PC-3 (cell line): ENCODE results near the gene DPYSL3. TPM values are rescaled to one million over a fixed set of nuclear protein-coding genes. Genes with fewer than 3 reads are reported as not detected.

Experiments used
- ATAC-seq: fragments of 200-7000 bp; cut with Tn5 transposase; 2 replicates; pipeline ENCODE4 v1.9.1; 2020; ENCODE audit warnings: mild to moderate bottlenecking, moderate library complexity
- BruUV-seq: library from RNA; stranded (reverse); fragments of 400-500 nt; replicated peaks from 2 replicates; lab custom pipeline; 2021; lab: Mats Ljungman, UMichigan
- CTCF ChIA-PET: fragments of 300-600 bp; sonication (Branson Sonifier 250); formaldehyde crosslinking; loops from one replicate; lab custom pipeline; 2022; ENCODE audit warnings: antibody characterized with exemption; lab: Charles Lee
- POLR2A ChIA-PET: fragments of 300-600 bp; sonication (Branson Sonifier 250); formaldehyde crosslinking; loops from one replicate; lab custom pipeline; 2022; ENCODE audit warnings: antibody characterized with exemption; ENCODE audit not compliant: unreplicated experiment; lab: Charles Lee
- DNase-seq: peaks from one replicate; pipeline ENCODE4 v3.0.0-alpha.2; 2015
- H2AFZ ChIP-seq: fragments of 300-600 bp; sonication (generic); 2 replicates; pipeline ENCODE4 v1.6.0; 2016; ENCODE audit warnings: antibody characterized with exemption, low read length
- H3F3A ChIP-seq: fragments of 300-600 bp; sonication (generic); one replicate; pipeline ENCODE4 v1.6.0; 2017; ENCODE audit warnings: antibody characterized with exemption, low read length, control low read depth, mild to moderate bottlenecking; ENCODE audit not compliant: unreplicated experiment
- H3K27ac ChIP-seq: fragments of 300-600 bp; sonication (generic); 2 replicates; pipeline ENCODE4 v1.5.1; 2016; ENCODE audit warnings: mild to moderate bottlenecking, low read length
- H3K27me3 ChIP-seq: fragments of 300-600 bp; sonication (generic); 2 replicates; pipeline ENCODE4 v1.6.1; 2016; ENCODE audit warnings: low read length, mixed read lengths
- H3K36me3 ChIP-seq: fragments of 300-600 bp; sonication (generic); 2 replicates; pipeline ENCODE4 v1.6.1; 2016; ENCODE audit warnings: low read depth, mixed run types, low read length, mixed read lengths
- H3K4me1 ChIP-seq: fragments of 300-600 bp; sonication (generic); 2 replicates; pipeline ENCODE4 v1.5.1; 2016; ENCODE audit warnings: low read length; ENCODE audit not compliant: insufficient read depth
- H3K4me2 ChIP-seq: fragments of 300-600 bp; sonication (generic); 2 replicates; pipeline ENCODE4 v1.6.0; 2016; ENCODE audit warnings: low read length
- H3K4me3 ChIP-seq: fragments of 300-600 bp; sonication (generic); 2 replicates; pipeline ENCODE4 v1.5.1; 2016; ENCODE audit warnings: mild to moderate bottlenecking, low read length, mixed read lengths
- H3K79me2 ChIP-seq: fragments of 300-600 bp; sonication (generic); 2 replicates; pipeline ENCODE4 v1.6.1; 2017; ENCODE audit warnings: low read length, mixed read lengths
- H3K9ac ChIP-seq: fragments of 300-600 bp; sonication (generic); 2 replicates; pipeline ENCODE4 v1.6.0; 2016; ENCODE audit warnings: mild to moderate bottlenecking, low read length
- H3K9me2 ChIP-seq: fragments of 300-600 bp; sonication (generic); replicated peaks from 2 replicates; pipeline ENCODE4 v1.6.1; 2016; ENCODE audit warnings: mixed run types, low read length, mixed read lengths
- H3K9me3 ChIP-seq: fragments of 300-600 bp; sonication (generic); 2 replicates; pipeline ENCODE4 v1.6.1; 2016; ENCODE audit warnings: low read length, mixed read lengths
- H4K20me1 ChIP-seq: fragments of 300-600 bp; sonication (generic); 2 replicates; pipeline ENCODE4 v1.6.1; 2016; ENCODE audit warnings: low read length, mixed read lengths
- CTCF ChIP-seq: fragments of 300-600 bp; sonication (generic); conservative IDR thresholded peaks from 2 replicates; pipeline ENCODE4 v1.5.1; 2017; ENCODE audit warnings: antibody characterized with exemption, low read depth, mild to moderate bottlenecking, low read length
- EZH2 ChIP-seq: fragments of 300-600 bp; sonication (generic); IDR thresholded peaks from one replicate; pipeline ENCODE4 v1.6.1; 2017; ENCODE audit warnings: antibody characterized with exemption, mild to moderate bottlenecking, low read length; ENCODE audit not compliant: unreplicated experiment
- EZH2phosphoT487 ChIP-seq: fragments of 300-600 bp; sonication (generic); IDR thresholded peaks from 2 replicates; pipeline ENCODE4 v1.6.1; 2018; ENCODE audit warnings: mild to moderate bottlenecking, antibody characterized with exemption, low read length, borderline replicate concordance
- intact Hi-C: fragments of 100-400 bp; cut with micrococcal nuclease; formaldehyde crosslinking; loops from 2 replicates; pipeline ENCODE4 v1.9.0; 2023
- total RNA-seq: library from RNA; depleted of rRNA; stranded (reverse); fragments of >200 nt; gene quantifications from 2 replicates; pipeline ENCODE4 v1.2.3, GENCODE V29; 2014

Gene DPYSL3
- total RNA-seq, 1 experiment from 2014 or later = 20.6 TPM

- no peak overlapping the region for H3K27ac ChIP-seq
- no peak overlapping the region for H3K4me3 ChIP-seq
- no peaks in the 10 kb centered on the region for H3K27me3 ChIP-seq
- no peaks in the 10 kb centered on the region for H3K9me3 ChIP-seq
- no peak overlapping the region for H3K4me2 ChIP-seq
- no peak for DNase-seq
- no peaks in the 10 kb centered on the region for H3K79me2 ChIP-seq
- H3K9me2 ChIP-seq = no peaks in the 10 kb centered on the region
- peak; percentile 40; the same call in 1 of the 2 replicates for ATAC-seq
- no peak overlapping the region for H2AFZ ChIP-seq
- no peaks in the 10 kb centered on the region for H3F3A ChIP-seq
- TF ChIP-seq EZH2 = no peak
- TF ChIP-seq EZH2phosphoT487 = no peak
- TF ChIP-seq CTCF = no peak
- no TSS peak for BruUV-seq
- intact Hi-C loops = no loop called here
- H3K4me1 ChIP-seq = no peaks in the 10 kb centered on the region
- no peaks in the 10 kb centered on the region for H3K36me3 ChIP-seq
- ChIA-PET POLR2A (no interaction called here), CTCF (no interaction called here)
- no peaks in the 10 kb centered on the region for H4K20me1 ChIP-seq
- no peak overlapping the region for H3K9ac ChIP-seq
These were observed 77.5 kb downstream of the DPYSL3 start for GRCh38 chr5:147432323-147432722.

GRCh38 chr5:147431586-147431985 is 78.3 kb downstream of the DPYSL3 start:
- intact Hi-C loops = no loop called here
- no peak overlapping the region for H3K4me2 ChIP-seq
- DNase-seq = no peak
- TF ChIP-seq CTCF = no peak
- TF ChIP-seq EZH2phosphoT487 = no peak
- no peak for TF ChIP-seq EZH2
- no TSS peak for BruUV-seq
- no peaks in the 10 kb centered on the region for H3K4me1 ChIP-seq
- H4K20me1 ChIP-seq = no peaks in the 10 kb centered on the region
- H3K4me3 ChIP-seq = no peak overlapping the region
- H3K9me3 ChIP-seq = no peaks in the 10 kb centered on the region
- H3K9ac ChIP-seq = no peak overlapping the region
- ChIA-PET CTCF (no interaction called here), POLR2A (no interaction called here)
- no peaks in the 10 kb centered on the region for H3K9me2 ChIP-seq
- no peaks in the 10 kb centered on the region for H3K27me3 ChIP-seq
- H3F3A ChIP-seq = no peaks in the 10 kb centered on the region
- no peak overlapping the region for H3K27ac ChIP-seq
- H3K36me3 ChIP-seq = no peaks in the 10 kb centered on the region
- H3K79me2 ChIP-seq = no peaks in the 10 kb centered on the region
- no peak overlapping the region for H2AFZ ChIP-seq
- ATAC-seq = no peak

GRCh38 chr5:147430628-147431027 is 79.2 kb downstream of the DPYSL3 start:
- no TSS peak for BruUV-seq
- Histone ChIP-seq H3K4me1 (no peaks in the 10 kb centered on the region), H3K4me2 (no peak overlapping the region), H3K27me3 (no peaks in the 10 kb centered on the region), H3K27ac (no peak overlapping the region), H3F3A (no peaks in the 10 kb centered on the region), H4K20me1 (no peaks in the 10 kb centered on the region), H3K9me2 (no peaks in the 10 kb centered on the region), H3K9me3 (no peaks in the 10 kb centered on the region), H3K9ac (no peak overlapping the region), H3K36me3 (no peaks in the 10 kb centered on the region), H3K79me2 (no peaks in the 10 kb centered on the region), H3K4me3 (no peak overlapping the region), H2AFZ (no peak overlapping the region)
- CTCF ChIA-PET = no interaction called here
- intact Hi-C loops = no loop called here
- no peak for TF ChIP-seq EZH2
- no peak for TF ChIP-seq EZH2phosphoT487
- TF ChIP-seq CTCF = no peak
- ATAC-seq = no peak
- no peak for DNase-seq
- POLR2A ChIA-PET = no interaction called here
